GM18519 (cell line): ENCODE data around the gene SMIM41.

ENCODE experiments used
- ATAC-seq: cut with Tn5 transposase; IDR thresholded peaks from one replicate; pipeline ENCODE4 v1.9.1; 2021; ENCODE audit warnings: mild to moderate bottlenecking, moderate library complexity; ENCODE audit not compliant: unreplicated experiment, low FRiP score

SMIM41 gene

DNA sequence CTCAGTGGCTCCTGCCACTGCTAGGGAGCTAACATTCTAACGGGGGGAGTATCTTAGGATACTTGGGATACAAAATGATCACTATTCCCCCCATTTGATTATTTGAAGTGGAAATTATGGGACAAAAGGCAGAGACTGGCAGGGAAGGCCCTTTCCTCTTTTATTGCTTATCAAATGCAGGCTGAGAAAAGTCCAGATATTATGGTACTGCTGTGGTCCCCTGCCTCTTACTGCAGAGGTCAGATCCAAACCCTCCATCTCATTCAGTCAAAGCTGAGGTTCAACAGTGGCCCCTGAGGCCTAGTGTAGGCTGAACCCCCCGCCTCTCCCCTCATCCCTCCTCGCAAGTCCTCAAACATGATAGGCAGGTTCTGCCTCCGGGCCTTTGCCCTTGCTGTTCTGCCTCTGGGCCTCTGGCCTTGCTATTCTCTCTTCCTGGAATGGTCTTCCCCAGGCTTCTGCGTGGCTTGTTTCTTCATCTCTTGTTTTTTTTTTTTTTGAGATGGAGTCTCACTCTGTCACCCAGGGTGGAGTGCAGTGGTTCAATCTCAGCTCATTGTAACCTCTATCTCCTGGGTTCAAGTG lies 78.2 kb downstream of the SMIM41 start:
- no peak for ATAC-seq
